IPS DF 19.7 (cell line): ENCODE measurements around the gene ANKRD13B.
"Not testable (repeated sequence)": the region's sequence is repeated elsewhere in the genome, so short reads cannot be mapped to it uniquely, and the experiment has no call there.

Experiments used
- DNase-seq: peaks from one replicate; pipeline ENCODE4 v3.0.0-alpha.2; 2013; ENCODE audit warnings: low read depth, low spot score

The ANKRD13B gene

DNA sequence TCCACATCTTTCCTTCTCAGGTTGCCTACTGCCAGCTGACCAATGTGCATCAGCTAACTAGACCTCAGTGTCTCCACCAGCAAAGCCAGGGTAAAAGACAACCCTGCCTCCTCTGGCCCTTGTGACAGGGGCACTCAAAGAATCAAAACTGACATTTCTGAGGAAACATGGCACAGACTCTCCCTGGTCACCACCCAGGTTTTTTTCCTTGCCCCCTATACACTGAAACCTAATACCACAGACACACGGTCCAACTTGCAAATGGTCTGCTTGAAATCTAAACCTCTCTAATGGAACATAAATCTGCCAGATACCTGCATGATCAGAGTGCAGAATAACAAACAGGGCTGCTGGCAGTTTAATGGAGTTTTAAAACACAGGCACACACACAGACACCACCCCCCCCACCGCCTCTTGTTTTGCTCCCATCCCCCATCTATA lies 49.3 kb downstream of the ANKRD13B start:
- no peak for DNase-seq

DNA sequence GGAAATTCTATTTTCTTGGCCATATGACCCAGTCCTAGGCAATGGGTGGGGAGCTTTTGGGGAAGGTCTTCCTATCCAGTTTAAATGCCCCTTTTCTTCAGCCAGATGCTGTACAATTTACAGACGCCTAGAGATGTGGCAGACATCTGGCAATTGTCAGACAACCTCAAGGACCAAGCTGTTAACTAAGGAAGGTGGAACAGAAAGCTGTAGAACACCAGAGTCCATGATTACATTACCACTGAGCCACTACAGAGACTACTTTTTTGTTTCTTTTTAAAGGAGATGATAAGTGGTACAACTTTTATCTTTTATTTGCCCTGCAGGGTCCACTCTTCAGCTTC lies 50.9 kb downstream of the ANKRD13B start:
- no peak for DNase-seq

DNA sequence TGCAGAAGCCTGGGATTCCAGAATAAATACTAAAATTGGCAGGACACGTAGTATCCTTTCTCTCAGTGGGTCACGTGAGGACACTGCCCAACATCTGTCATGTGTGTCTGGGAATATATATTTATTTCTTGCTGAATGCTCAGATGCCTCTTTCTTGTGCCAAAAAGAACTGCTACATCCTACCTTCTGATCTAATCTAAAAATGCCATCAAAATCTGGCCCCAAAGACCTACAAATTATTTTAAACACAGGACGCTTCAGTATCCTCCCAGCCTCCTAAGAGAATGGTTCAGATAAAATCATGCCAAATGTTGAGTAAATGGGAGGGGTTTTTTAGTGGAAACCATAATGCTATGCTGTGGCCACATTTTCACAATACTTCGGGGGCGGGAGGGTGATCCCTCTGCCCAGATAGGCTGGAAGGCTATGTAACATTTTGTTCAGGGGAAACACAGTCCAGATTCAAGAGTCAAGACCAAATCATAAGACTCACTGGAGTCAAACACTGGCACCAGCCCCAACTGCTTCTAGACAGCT lies 52.7 kb downstream of the ANKRD13B start:
- no peak for DNase-seq

DNA sequence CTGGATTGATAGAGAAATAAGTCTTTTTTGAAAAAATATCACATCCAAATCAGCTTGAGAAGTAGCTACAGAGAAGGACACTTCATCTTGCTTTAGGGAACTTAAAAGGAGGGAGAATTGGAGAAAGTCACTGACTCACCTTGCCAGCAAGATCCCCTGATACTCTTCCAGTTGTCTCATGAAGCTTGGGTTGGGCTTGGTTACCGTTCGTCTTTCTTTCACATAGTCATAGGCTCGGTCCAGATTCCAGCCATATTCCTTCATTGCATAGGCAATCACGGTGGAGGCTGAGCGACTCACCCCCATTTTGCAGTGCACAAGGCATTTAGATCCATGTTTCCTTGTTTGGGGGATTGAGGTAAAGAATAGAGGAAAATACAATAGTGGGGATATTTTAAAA lies 55.1 kb downstream of the ANKRD13B start:
- no peak for DNase-seq

DNA sequence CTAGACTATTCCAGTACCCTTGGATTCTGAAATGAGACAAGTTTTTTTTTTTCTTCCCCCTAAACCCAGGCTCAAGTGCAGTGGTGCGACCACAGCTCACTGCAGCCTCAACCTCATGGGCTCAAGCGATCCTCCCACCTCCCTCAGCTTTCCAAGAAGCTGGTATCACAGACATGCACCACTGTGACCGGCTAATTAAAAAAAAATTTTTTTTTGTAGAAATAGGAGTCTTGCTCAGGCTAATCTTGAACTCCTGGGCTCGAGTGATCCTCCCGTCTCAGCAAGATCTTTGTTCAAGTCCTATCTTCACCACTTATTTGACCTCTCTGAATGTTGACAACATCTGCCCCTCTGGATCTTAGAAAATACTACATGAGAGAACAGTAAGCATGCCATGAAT lies 56.4 kb downstream of the ANKRD13B start:
- no peak for DNase-seq

- DNase-seq, result no peak
Observed at GRCh38 chr17:29650396-29650795, 57.5 kb downstream of the ANKRD13B start.

- DNase-seq, result not testable (repeated sequence)
Observed at GRCh38 chr17:29651913-29652312, 59.0 kb downstream of the ANKRD13B start.

GRCh38 chr17:29652976-29653375 lies 60.0 kb downstream of the ANKRD13B start:
- no peak for DNase-seq

DNA sequence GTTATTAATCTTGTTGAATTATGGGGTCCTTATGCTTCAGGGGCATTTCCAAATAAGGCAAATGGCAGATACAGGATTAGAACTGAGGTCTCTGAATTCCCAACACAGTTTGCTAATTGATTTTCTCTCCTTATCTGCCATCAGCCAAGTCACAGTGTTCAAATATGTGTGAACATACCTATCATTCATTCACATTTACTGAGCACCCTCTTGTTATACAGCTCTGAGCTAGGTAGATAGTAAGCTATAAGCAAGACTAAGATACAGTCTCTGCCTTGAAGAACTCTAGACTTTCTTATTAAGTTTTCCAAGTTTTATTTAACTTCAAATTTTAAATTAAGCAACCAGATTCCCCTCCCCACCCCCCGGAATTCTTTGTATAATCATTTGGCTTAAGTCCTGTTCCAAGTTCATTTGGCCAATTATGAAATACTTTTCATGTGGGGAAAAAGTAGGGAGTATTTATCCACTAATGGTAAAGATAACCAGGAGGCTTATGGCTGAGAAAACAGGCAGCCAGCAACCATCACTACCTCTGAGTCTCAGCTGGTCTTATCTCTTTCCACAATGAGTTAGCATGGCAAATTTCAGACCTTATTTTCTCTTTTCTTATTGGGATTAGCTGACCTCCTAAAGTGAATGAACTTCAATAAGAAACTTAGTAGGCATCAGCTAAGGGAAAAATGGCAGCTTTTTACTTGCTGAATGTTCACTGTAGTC lies 61.2 kb downstream of the ANKRD13B start:
- no peak for DNase-seq

DNA sequence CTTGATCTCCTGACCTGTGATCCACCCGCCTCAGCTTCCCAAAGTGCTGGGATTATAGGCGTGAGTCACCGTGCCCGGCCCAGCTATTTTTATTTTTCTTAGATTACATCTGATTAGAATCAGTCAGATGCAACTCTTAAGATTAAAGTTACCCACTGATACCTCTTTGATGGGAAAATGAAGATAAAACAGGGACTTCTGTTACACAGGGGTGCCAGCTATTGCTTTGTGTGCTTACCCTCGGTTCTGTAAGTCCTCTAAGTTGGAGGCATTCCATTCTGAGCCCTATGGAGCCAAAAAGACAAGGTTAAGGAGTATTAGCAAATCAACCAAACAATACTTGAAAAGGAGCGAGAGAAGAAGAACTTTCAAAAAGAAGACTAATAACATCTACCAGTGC lies 62.4 kb downstream of the ANKRD13B start:
- DNase-seq, result no peak

- no peak for DNase-seq
Observed at GRCh38 chr17:29659155-29659554, 66.2 kb downstream of the ANKRD13B start.

GRCh38 chr17:29661213-29661612 lies 68.3 kb downstream of the ANKRD13B start:
- DNase-seq, result no peak

GRCh38 chr17:29663155-29663554 lies 70.2 kb downstream of the ANKRD13B start:
- DNase-seq, result no peak
